Bronchial epithelial cell (primary cell): ENCODE data around the gene SOST. TPM values are rescaled to one million over a fixed set of nuclear protein-coding genes. Genes with fewer than 3 reads are reported as not detected.

Experiments used
- DNase-seq: peaks from one replicate; pipeline ENCODE4 v3.0.0-alpha.2; 2010; ENCODE audit warnings: low read depth
- FAIRE-seq: peaks from 2 replicates; lab custom pipeline; 2011; peaks lifted over from hg19 to GRCh38; lab: Jason Lieb, UNC
- H3K27me3 ChIP-seq: 2 replicates; pipeline ENCODE4 v1.5.1; 2011; ENCODE audit warnings: low read length; ENCODE audit not compliant: control insufficient read depth, insufficient read depth
- H3K36me3 ChIP-seq: 2 replicates; pipeline ENCODE4 v1.5.1; 2011; ENCODE audit warnings: low read length; ENCODE audit not compliant: control insufficient read depth, insufficient read depth
- H3K4me3 ChIP-seq: 2 replicates; pipeline ENCODE4 v1.5.1; 2011; ENCODE audit warnings: mild to moderate bottlenecking, low read depth, low read length, control low read depth
- CTCF ChIP-seq: IDR thresholded peaks from 2 replicates; pipeline ENCODE4 v1.5.1; 2011; ENCODE audit warnings: mild to moderate bottlenecking, moderate library complexity, low read length, control low read depth, inconsistent platforms; ENCODE audit not compliant: insufficient read depth, severe bottlenecking
- total RNA-seq: library from RNA; depleted of rRNA; stranded (reverse); fragments of >200 nt; gene quantifications from 2 replicates; pipeline ENCODE4 v1.2.1, GENCODE V29; 2014

SOST gene
- total RNA-seq, 1 donor from 2014 or later = not detected

GRCh38 chr17:43736389-43736788, 22.2 kb downstream of the SOST start:
- Histone ChIP-seq H3K4me3 (no peak overlapping the region), H3K36me3 (no peaks in the 10 kb centered on the region), H3K27me3 (no peaks in the 10 kb centered on the region)
- DNase-seq (peak; percentile 16), FAIRE-seq (no peak)
- TF ChIP-seq CTCF = no peak

GRCh38 chr17:43734376-43734775, 24.2 kb downstream of the SOST start:
- no peak overlapping the region for H3K4me3 ChIP-seq
- DNase-seq (no peak), FAIRE-seq (no peak)
- no peaks in the 10 kb centered on the region for H3K27me3 ChIP-seq
- H3K36me3 ChIP-seq = no peaks in the 10 kb centered on the region
- no peak for TF ChIP-seq CTCF

- FAIRE-seq (peak; percentile 60), DNase-seq (no peak)
- TF ChIP-seq CTCF = no peak
- Histone ChIP-seq H3K4me3 (no peak overlapping the region), H3K36me3 (no peaks in the 10 kb centered on the region), H3K27me3 (no peaks in the 10 kb centered on the region)
Measured at GRCh38 chr17:43733956-43734355, 24.6 kb downstream of the SOST start.

- no peak for TF ChIP-seq CTCF
- no peak for FAIRE-seq
- H3K27me3 ChIP-seq = no peaks in the 10 kb centered on the region
- H3K36me3 ChIP-seq = no peaks in the 10 kb centered on the region
- DNase-seq = peak; percentile 64
- H3K4me3 ChIP-seq = no peak overlapping the region
Measured at GRCh38 chr17:43732958-43733357, 25.6 kb downstream of the SOST start.

GRCh38 chr17:43728081-43728480, 30.5 kb downstream of the SOST start:
- Histone ChIP-seq H3K27me3 (no peaks in the 10 kb centered on the region), H3K36me3 (no peaks in the 10 kb centered on the region), H3K4me3 (no peak overlapping the region)
- no peak for TF ChIP-seq CTCF
- FAIRE-seq (no peak), DNase-seq (no peak)

GRCh38 chr17:43723697-43724359, 34.8 kb downstream of the SOST start:
- DNase-seq (peak; percentile 68), FAIRE-seq (no peak)
- H3K27me3 ChIP-seq = no peaks in the 10 kb centered on the region
- no peak overlapping the region for H3K4me3 ChIP-seq
- no peaks in the 10 kb centered on the region for H3K36me3 ChIP-seq
- TF ChIP-seq CTCF = no peak
